Osteoblast (primary cell): ENCODE measurements around the gene DUS2. TPM values are rescaled to one million over a fixed set of nuclear protein-coding genes. Genes with fewer than 3 reads are reported as not detected.
A peak's percentile ranks its signal among the peaks of the same experiment; 100 is the strongest.
"Not testable (repeated sequence)": the region's sequence is repeated elsewhere in the genome, so short reads cannot be mapped to it uniquely, and the experiment has no call there.

Experiments
- DNase-seq: peaks from one replicate; pipeline ENCODE4 v3.0.0; 2011; ENCODE audit warnings: low spot score, mixed read lengths; ENCODE audit not compliant: insufficient read length; ENCODE audit errors: missing footprints
- H2AFZ ChIP-seq: 2 replicates; pipeline ENCODE4 v1.6.0; 2011; ENCODE audit warnings: mild to moderate bottlenecking, low read length
- H3K27ac ChIP-seq: 2 replicates; pipeline ENCODE4 v1.5.1; 2011; ENCODE audit warnings: mild to moderate bottlenecking, low read depth, low read length, moderate library complexity
- H3K27me3 ChIP-seq: 2 replicates; pipeline ENCODE4 v1.6.0; 2012; ENCODE audit warnings: mild to moderate bottlenecking, control low read depth, inconsistent platforms, low read length, moderate library complexity; ENCODE audit not compliant: insufficient read depth
- H3K36me3 ChIP-seq: 2 replicates; pipeline ENCODE4 v1.5.1; 2011; ENCODE audit warnings: mild to moderate bottlenecking, low read length, control low read depth, moderate library complexity; ENCODE audit not compliant: insufficient read depth
- H3K4me1 ChIP-seq: 2 replicates; pipeline ENCODE4 v1.5.1; 2011; ENCODE audit warnings: mild to moderate bottlenecking, low read length, control low read depth, moderate library complexity; ENCODE audit not compliant: insufficient read depth
- H3K4me2 ChIP-seq: 2 replicates; pipeline ENCODE4 v1.6.0; 2011; ENCODE audit warnings: mild to moderate bottlenecking, low read length; ENCODE audit not compliant: insufficient read depth
- H3K4me3 ChIP-seq: fragments of 200-600 bp; sonication (generic); 3 replicates; pipeline ENCODE4 v1.5.1; 2012; ENCODE audit warnings: mild to moderate bottlenecking, low read length, inconsistent platforms; ENCODE audit not compliant: insufficient read depth
- H3K79me2 ChIP-seq: 2 replicates; pipeline ENCODE4 v1.6.0; 2012; ENCODE audit warnings: mild to moderate bottlenecking, low read length, control low read depth, inconsistent platforms; ENCODE audit not compliant: insufficient read depth
- H3K9me3 ChIP-seq: 2 replicates; pipeline ENCODE4 v1.5.1; 2011; ENCODE audit warnings: low read depth, low read length, control low read depth
- H4K20me1 ChIP-seq: 2 replicates; pipeline ENCODE4 v1.6.0; 2012; ENCODE audit warnings: mild to moderate bottlenecking, low read length, control low read depth; ENCODE audit not compliant: insufficient read depth
- CTCF ChIP-seq: IDR thresholded peaks from 2 replicates; pipeline ENCODE4 v1.5.1; 2011; ENCODE audit warnings: mild to moderate bottlenecking, low read depth, low read length, moderate library complexity; ENCODE audit errors: extremely low read depth
- total RNA-seq: library from RNA; depleted of rRNA; stranded (reverse); fragments of >200 nt; gene quantifications from 2 replicates; pipeline ENCODE4 v1.2.3, GENCODE V29; 2012

DUS2 gene
- total RNA-seq, 1 donor: 8.7 TPM

- peaks cover 42% of the 10 kb centered on the region for H4K20me1 ChIP-seq
- H3K79me2 ChIP-seq: peaks cover 91% of the 10 kb centered on the region
- no peak overlapping the region for H3K4me3 ChIP-seq
- peaks cover 6% of the 10 kb centered on the region for H3K4me1 ChIP-seq
- H2AFZ ChIP-seq: no peak overlapping the region
- no peaks in the 10 kb centered on the region for H3K9me3 ChIP-seq
- H3K27me3 ChIP-seq: no peaks in the 10 kb centered on the region
- H3K36me3 ChIP-seq: no peaks in the 10 kb centered on the region
- no peak for TF ChIP-seq CTCF
- no peak overlapping the region for H3K4me2 ChIP-seq
- DNase-seq: no peak
- H3K27ac ChIP-seq: no peak overlapping the region
Observed at GRCh38 chr16:68111379-68111778, 88.3 kb downstream of the DUS2 start.

- H3K27me3 ChIP-seq: no peaks in the 10 kb centered on the region
- H4K20me1 ChIP-seq: peaks cover 50% of the 10 kb centered on the region
- no peak overlapping the region for H3K4me3 ChIP-seq
- H2AFZ ChIP-seq: no peak overlapping the region
- peaks cover 92% of the 10 kb centered on the region for H3K79me2 ChIP-seq
- no peak for TF ChIP-seq CTCF
- DNase-seq: no peak
- no peaks in the 10 kb centered on the region for H3K36me3 ChIP-seq
- H3K9me3 ChIP-seq: no peaks in the 10 kb centered on the region
- no peak overlapping the region for H3K27ac ChIP-seq
- no peak overlapping the region for H3K4me2 ChIP-seq
- H3K4me1 ChIP-seq: peaks cover 6% of the 10 kb centered on the region
Observed at GRCh38 chr16:68113059-68113761, 90.1 kb downstream of the DUS2 start.

GRCh38 chr16:68113765-68114240 is 90.7 kb downstream of the DUS2 start:
- H3K79me2 ChIP-seq: peaks cover 92% of the 10 kb centered on the region
- H3K4me2 ChIP-seq: no peak overlapping the region
- H2AFZ ChIP-seq: no peak overlapping the region
- peaks cover 6% of the 10 kb centered on the region for H3K4me1 ChIP-seq
- no peaks in the 10 kb centered on the region for H3K27me3 ChIP-seq
- H4K20me1 ChIP-seq: peaks cover 54% of the 10 kb centered on the region
- DNase-seq: no peak
- no peak overlapping the region for H3K4me3 ChIP-seq
- H3K36me3 ChIP-seq: no peaks in the 10 kb centered on the region
- H3K9me3 ChIP-seq: no peaks in the 10 kb centered on the region
- no peak overlapping the region for H3K27ac ChIP-seq
- TF ChIP-seq CTCF: no peak

- H3K4me2 ChIP-seq, H3K9me3 ChIP-seq, H3K4me3 ChIP-seq, H3K36me3 ChIP-seq, H2AFZ ChIP-seq, H3K4me1 ChIP-seq, H3K27me3 ChIP-seq, H3K27ac ChIP-seq: not testable (repeated sequence)
- Histone ChIP-seq H4K20me1 (peaks cover 53% of the 10 kb centered on the region), H3K79me2 (peaks cover 91% of the 10 kb centered on the region)
- DNase-seq: peak; percentile 55
Observed at GRCh38 chr16:68114939-68115338, 91.9 kb downstream of the DUS2 start.
